Endodermal cell (in vitro differentiated cells): ENCODE results near the gene EEIG2. TPM values are rescaled to one million over a fixed set of nuclear protein-coding genes. Genes with fewer than 3 reads are reported as not detected.

ENCODE experiments used
- DNase-seq: peaks from one replicate; pipeline ENCODE4 v3.0.0-alpha.2; 2017
- H3K27ac ChIP-seq: 2 replicates; pipeline ENCODE4 v1.5.1; 2013; ENCODE audit warnings: mild to moderate bottlenecking, low read depth, low read length, moderate library complexity
- H3K27me3 ChIP-seq: 2 replicates; pipeline ENCODE4 v1.6.1; 2013; ENCODE audit warnings: mild to moderate bottlenecking, low read length, moderate library complexity; ENCODE audit not compliant: insufficient read depth, control insufficient read depth, poor library complexity, severe bottlenecking
- H3K36me3 ChIP-seq: 2 replicates; pipeline ENCODE4 v1.7.0; 2013; ENCODE audit warnings: mild to moderate bottlenecking, low read length, moderate library complexity; ENCODE audit not compliant: control insufficient read depth, insufficient read depth
- H3K4me1 ChIP-seq: one replicate; pipeline ENCODE4 v1.7.0; 2013; ENCODE audit warnings: low read length; ENCODE audit not compliant: control insufficient read depth, insufficient read depth
- H3K4me3 ChIP-seq: 2 replicates; pipeline ENCODE4 v1.5.1; 2013; ENCODE audit warnings: mild to moderate bottlenecking, low read length, moderate library complexity
- H3K9ac ChIP-seq: 2 replicates; pipeline ENCODE4 v1.6.1; 2013; ENCODE audit warnings: mild to moderate bottlenecking, low read length, moderate library complexity; ENCODE audit not compliant: poor library complexity, severe bottlenecking; ENCODE audit errors: extremely low read depth
- H3K9me3 ChIP-seq: 2 replicates; pipeline ENCODE4 v1.6.1; 2013; ENCODE audit warnings: mild to moderate bottlenecking, low read length, moderate library complexity; ENCODE audit not compliant: control insufficient read depth
- H3K27ac Mint-ChIP-seq: 2 replicates; pipeline ENCODE4 v1.8.0; 2020; ENCODE audit warnings: mixed read lengths
- H3K27me3 Mint-ChIP-seq: 2 replicates; pipeline ENCODE4 v1.8.0; 2021; ENCODE audit warnings: mild to moderate bottlenecking, mixed read lengths; ENCODE audit not compliant: insufficient read depth
- H3K36me3 Mint-ChIP-seq: 2 replicates; pipeline ENCODE4 v1.8.0; 2020; ENCODE audit warnings: low read depth, mixed read lengths
- H3K4me1 Mint-ChIP-seq: 2 replicates; pipeline ENCODE4 v1.8.0; 2020; ENCODE audit warnings: mixed read lengths
- H3K4me3 Mint-ChIP-seq: 2 replicates; pipeline ENCODE4 v1.8.0; 2020; ENCODE audit warnings: mild to moderate bottlenecking, moderate library complexity, mixed read lengths
- H3K9me3 Mint-ChIP-seq: 2 replicates; pipeline ENCODE4 v1.8.0; 2020; ENCODE audit warnings: mild to moderate bottlenecking, mixed read lengths
- CTCF ChIP-seq: fragments of 200-600 bp; sonication (generic); conservative IDR thresholded peaks from 2 replicates; pipeline ENCODE4 v1.5.0; 2021; ENCODE audit warnings: antibody characterized with exemption, mild to moderate bottlenecking
- WGBS, 2 experiments: methylation state at CpG; one replicate each; pipeline versions ENCODE4 v1.1.5 to v1.1.7; 2013; ENCODE audit warnings: missing lambda C conversion rate in 2 of 2, mixed read lengths in 1 of 2; ENCODE audit not compliant: insufficient coverage in 1 of 2, insufficient read length in 1 of 2; 5-methylcytosine and 5-hydroxymethylcytosine counted together
- total RNA-seq, 2 donors: library from RNA; stranded (reverse); fragmentation: NEBNext Ultra II Directional in 1 of 2; extraction: Animal tissue kit (Norgen Biotek cat#: 25700) in 1 of 2; gene quantifications; 2 replicates in 1 of 2; 3 replicates in 1 of 2; pipeline ENCODE4 v1.2.1, GENCODE V29; 2021

EEIG2 gene
- total RNA-seq, 2 donors from 2014 or later = 10.2 to 12.9 TPM

GRCh38 chr1:108563808-108564207 is 3.9 kb downstream of the EEIG2 start:
- Histone ChIP-seq H3K36me3 (no peaks in the 10 kb centered on the region), H3K27ac (no peak overlapping the region), H3K4me1 (no peaks in the 10 kb centered on the region), H3K9ac (no peak overlapping the region), H3K4me3 (no peak overlapping the region), H3K9me3 (no peaks in the 10 kb centered on the region), H3K27me3 (no peaks in the 10 kb centered on the region)
- Mint-ChIP-seq H3K36me3 (no peaks in the 10 kb centered on the region), H3K9me3 (no peaks in the 10 kb centered on the region), H3K4me3 (no peak overlapping the region), H3K27ac (no peak overlapping the region), H3K4me1 (peaks cover 10% of the 10 kb centered on the region), H3K27me3 (no peaks in the 10 kb centered on the region)
- no peak for DNase-seq
- TF ChIP-seq CTCF = no peak
- WGBS, 2 experiments = 35 to 50% methylated on average over 1 of the region's 1 CpG

DNA sequence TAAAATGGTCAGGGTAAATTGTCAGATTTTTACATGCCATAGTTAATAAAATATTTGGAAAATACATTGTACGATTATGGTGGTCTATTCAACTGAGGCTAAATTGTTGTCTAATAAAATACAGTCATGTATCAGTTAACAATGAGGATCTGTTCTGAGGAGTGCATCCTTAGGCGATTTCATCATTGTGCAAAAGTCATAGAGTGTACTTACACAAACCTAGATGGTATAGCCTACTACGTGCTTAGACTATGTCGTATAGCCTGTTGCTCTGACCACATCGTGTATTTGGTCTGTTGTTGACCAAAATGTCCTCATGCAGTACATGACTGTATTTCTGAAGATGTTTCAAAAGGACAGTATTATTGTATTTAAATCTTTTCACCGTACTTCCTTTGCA is 5.2 kb downstream of the EEIG2 start:
- no peak overlapping the region for H3K27ac ChIP-seq
- H3K27me3 ChIP-seq = no peaks in the 10 kb centered on the region
- TF ChIP-seq CTCF = no peak
- Mint-ChIP-seq H3K36me3 (no peaks in the 10 kb centered on the region), H3K27me3 (no peaks in the 10 kb centered on the region), H3K4me1 (peaks cover 10% of the 10 kb centered on the region), H3K4me3 (no peak overlapping the region), H3K9me3 (no peaks in the 10 kb centered on the region), H3K27ac (no peak overlapping the region)
- H3K4me3 ChIP-seq = no peak overlapping the region
- no peak for DNase-seq
- no peak overlapping the region for H3K9ac ChIP-seq
- no peaks in the 10 kb centered on the region for H3K4me1 ChIP-seq
- 97% methylated on average over 5 to 6 of the region's 6 CpGs for WGBS, 2 experiments
- no peaks in the 10 kb centered on the region for H3K9me3 ChIP-seq
- H3K36me3 ChIP-seq = no peaks in the 10 kb centered on the region

DNA sequence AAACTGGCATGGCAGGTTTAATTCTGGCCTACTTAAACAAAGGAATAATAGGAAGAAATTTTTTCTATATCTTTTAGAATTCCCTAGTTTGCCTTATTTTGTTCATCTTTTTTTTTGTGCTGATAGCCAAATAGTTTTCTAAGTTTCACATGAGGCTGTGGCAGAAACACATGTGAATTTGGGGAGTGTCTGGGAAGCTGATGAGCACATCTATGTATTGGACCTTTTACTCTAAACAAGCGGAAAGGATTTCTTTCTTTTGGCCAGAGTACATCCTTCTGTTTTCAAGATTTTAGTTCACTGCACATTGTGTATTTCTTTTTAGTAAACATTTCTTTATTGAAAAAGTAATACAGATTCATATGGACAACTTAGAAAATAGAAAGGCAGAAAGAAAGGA is 5.6 kb downstream of the EEIG2 start:
- Mint-ChIP-seq H3K9me3 (no peaks in the 10 kb centered on the region), H3K4me1 (peaks cover 10% of the 10 kb centered on the region), H3K36me3 (no peaks in the 10 kb centered on the region), H3K27me3 (no peaks in the 10 kb centered on the region), H3K4me3 (no peak overlapping the region), H3K27ac (no peak overlapping the region)
- no peak for DNase-seq
- H3K9me3 ChIP-seq = no peaks in the 10 kb centered on the region
- H3K9ac ChIP-seq = no peak overlapping the region
- no peak overlapping the region for H3K4me3 ChIP-seq
- no peaks in the 10 kb centered on the region for H3K4me1 ChIP-seq
- no peaks in the 10 kb centered on the region for H3K36me3 ChIP-seq
- no peak overlapping the region for H3K27ac ChIP-seq
- TF ChIP-seq CTCF = no peak
- WGBS, 2 experiments = 91% methylated on average over 1 of the region's 1 CpG; no CpG with 5 or more reads in 1 of the 2 experiments
- no peaks in the 10 kb centered on the region for H3K27me3 ChIP-seq
